ENCODE data around the gene EPB41.

Gene EPB41

DNA sequence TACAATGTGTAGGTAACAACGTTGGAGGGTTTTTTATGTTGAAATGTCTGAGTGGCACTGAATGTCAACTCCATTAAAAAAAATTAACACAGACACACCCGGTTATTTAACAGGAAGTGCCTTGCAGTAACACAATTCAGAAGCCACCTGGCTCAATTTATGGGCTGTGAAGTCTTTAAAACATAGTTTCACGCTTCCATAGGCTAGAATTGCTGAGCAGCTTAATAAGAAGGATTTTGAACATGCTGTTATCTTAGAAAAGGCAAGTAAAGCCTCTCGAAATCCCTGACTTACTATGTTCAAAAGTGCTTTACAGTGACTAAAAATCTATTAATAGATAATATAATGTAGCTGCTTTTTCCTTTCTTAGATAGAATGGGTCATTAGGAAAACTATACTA, 247.7 kb downstream of the EPB41 start:
- no peak for DNase-seq (ENCODE audit: insufficient read length, low spot score)
- FAIRE-seq, result no peak

DNA sequence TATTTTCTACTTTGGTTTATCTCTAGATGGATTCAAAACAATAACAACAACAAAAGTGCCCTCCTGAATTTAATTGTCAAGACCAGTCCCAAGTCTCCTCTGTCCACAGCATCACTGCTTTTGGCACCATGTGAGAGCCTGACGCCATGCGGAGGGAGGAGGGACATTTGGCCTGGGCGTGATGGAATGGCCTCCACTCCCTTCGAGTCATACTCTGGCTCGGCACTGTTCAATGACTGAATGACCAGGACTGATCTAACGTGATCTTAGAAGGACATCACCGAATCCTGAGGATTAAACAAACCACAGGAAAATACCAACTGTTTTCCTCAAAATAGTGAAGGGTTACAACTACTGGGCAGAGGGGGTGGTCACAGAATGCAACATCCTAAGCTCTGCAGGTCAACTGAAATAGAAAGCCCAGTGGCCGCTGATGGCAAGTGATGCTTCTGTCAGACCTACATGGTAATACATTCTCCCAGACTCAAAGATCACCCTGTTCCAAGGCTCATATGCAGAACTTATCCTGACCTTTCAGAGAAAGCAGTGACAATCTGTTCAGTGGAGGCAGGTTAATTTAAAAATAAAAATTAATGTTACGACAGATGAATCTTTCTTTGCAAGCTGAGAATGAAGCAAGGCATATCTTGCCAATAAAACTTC, 248.2 kb downstream of the EPB41 start:
- no peak for FAIRE-seq

DNA sequence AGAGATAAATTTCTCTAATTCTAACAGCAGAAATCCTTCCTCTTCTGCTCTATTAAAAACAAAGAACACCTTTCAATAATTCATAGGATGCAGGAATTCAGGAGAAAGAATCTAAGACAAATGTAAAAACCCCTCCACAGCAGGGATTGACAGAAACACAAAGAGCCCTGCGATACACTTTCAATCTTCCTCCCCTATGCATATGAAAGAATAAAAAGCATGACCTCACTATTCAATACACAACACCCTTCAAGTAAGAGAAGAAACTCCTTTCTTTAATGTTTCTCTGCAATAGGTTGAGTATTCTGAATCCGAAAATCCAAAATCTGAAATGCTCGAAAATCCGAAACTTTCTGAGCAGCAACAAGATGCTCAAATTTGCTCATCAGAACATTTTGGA, 250.2 kb downstream of the EPB41 start:
- no peak for DNase-seq (ENCODE audit: insufficient read length, low spot score)
- no peak for FAIRE-seq

More for the DNA sequence above, 248.2 kb downstream of the EPB41 start:
- no peak for DNase-seq (ENCODE audit: insufficient read length, low spot score)

DNA sequence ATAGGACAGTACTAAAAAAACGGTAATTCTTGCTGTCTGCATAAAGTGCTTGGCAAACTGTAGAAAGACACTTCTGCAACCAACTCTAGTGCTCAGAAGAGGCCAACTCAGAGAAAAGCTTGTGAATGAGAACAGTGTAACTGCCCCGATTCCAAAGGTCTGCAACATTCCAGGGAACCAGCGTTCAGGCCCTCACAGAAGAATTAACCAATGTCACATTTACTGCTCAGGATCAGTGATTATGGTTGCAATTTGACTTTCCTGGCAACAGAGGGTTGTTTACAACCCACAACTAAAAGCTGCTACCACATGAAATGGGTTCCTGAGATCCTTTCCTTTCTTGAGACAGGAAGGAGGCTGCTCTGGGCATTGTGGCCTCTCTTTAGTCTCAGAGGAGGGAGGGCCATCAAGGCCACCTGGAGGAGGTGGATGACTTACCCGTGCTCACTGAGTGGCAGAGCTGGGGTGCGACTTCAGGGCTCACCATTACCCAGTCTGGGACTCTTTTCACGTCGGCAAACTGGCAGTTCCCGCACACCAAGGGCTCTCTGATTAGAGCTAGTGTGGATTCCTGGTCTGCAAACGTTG, 252.0 kb downstream of the EPB41 start:
- FAIRE-seq, result no peak

DNA sequence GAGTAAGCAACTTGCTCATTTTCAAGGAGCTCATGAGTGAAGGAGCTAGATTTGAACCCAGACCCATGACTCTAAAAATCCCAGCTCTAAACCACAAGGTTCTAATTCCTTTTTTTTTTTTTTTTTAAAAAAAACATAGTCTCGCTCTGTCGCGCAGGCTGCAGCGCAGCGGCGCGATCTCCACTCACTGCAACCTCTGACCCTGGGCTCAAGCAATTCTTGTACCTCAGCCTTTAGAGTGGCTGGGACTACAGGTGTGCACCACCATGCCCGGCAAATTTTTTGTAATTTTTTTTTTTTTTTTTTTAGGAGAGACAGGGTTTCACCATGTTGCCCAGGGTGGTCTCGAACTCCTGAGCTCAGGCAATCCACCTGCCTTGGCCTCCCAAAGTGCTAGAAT, 253.5 kb downstream of the EPB41 start:
- DNase-seq (ENCODE audit: insufficient read length, low spot score) (no peak), FAIRE-seq (no peak)

More for the DNA sequence above, 252.0 kb downstream of the EPB41 start:
- no peak for DNase-seq (ENCODE audit: insufficient read length, low spot score)
